ENCODE measurements around the gene RALGAPB. TPM values are rescaled to one million over a fixed set of nuclear protein-coding genes. Genes with fewer than 3 reads are reported as not detected.

The RALGAPB gene
- total RNA-seq, 3 donors from 2014 or later = 32.8 to 73.6 (median 58.0) TPM

DNA sequence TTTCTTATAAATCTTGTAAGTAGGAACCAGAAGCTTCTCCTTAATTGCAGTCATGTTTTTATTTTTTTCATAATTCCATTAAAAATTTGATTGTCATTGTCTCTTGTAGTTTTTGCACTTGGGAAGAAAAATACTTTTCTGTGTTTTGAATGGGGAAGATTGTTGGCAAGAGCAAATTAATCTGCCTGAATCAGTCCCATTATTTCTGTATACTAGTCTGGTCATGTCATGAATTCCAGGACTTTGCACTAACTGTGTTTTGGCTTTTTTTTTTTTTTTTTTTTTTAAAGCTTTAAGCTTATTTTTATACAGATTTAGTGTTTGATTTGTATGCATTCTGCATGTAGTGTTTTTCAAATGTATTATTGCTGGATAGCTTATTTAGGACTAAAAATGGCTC, 47.6 kb downstream of the RALGAPB start:
- no peaks in the 10 kb centered on the region for H3K36me3 ChIP-seq
- no peak overlapping the region for H3K4me3 ChIP-seq
- no peak for TF ChIP-seq POLR2AphosphoS5 (IDR thresholded peaks at IDR 0.05)
- TF ChIP-seq, protein P1, sequence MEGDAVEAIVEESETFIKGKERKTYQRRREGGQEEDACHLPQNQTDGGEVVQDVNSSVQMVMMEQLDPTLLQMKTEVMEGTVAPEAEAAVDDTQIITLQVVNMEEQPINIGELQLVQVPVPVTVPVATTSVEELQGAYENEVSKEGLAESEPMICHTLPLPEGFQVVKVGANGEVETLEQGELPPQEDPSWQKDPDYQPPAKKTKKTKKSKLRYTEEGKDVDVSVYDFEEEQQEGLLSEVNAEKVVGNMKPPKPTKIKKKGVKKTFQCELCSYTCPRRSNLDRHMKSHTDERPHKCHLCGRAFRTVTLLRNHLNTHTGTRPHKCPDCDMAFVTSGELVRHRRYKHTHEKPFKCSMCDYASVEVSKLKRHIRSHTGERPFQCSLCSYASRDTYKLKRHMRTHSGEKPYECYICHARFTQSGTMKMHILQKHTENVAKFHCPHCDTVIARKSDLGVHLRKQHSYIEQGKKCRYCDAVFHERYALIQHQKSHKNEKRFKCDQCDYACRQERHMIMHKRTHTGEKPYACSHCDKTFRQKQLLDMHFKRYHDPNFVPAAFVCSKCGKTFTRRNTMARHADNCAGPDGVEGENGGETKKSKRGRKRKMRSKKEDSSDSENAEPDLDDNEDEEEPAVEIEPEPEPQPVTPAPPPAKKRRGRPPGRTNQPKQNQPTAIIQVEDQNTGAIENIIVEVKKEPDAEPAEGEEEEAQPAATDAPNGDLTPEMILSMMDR (IDR thresholded peaks at IDR 0.05) = no peak
- no peaks in the 10 kb centered on the region for H3K9me3 ChIP-seq
- no peaks in the 10 kb centered on the region for H3K27me3 ChIP-seq
- H3K27ac ChIP-seq = no peak overlapping the region
- intact Hi-C loops (cut with DNase I; ENCODE audit: low total_unique reads) = no loop called here
- DNase-seq (ENCODE audit: low spot score in 2 of 2) = no peak
- no peaks in the 10 kb centered on the region for H3K4me1 ChIP-seq

DNA sequence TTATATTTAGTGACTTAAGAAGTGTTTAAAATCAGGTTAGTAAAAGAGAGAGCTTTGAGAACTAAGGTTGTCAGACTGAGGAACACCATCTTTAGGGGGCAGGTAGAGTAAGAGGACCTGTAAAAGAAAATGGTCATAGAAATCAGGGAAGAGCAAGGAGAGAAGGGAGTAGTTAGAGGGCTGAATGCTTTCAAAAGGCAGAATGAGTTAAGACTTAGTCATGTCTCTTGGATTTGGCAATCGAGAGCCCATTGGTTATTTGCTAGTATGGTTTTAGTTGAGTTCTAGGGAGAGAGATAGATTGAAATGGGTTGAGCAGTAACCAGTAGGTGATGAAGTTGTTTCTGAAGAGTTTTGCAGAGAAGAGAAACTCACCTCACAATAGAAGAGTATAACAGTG, 51.1 kb downstream of the RALGAPB start:
- H3K27ac ChIP-seq = no peak overlapping the region
- intact Hi-C loops (cut with DNase I; ENCODE audit: low total_unique reads) = no loop called here
- peaks cover 9% of the 10 kb centered on the region for H3K36me3 ChIP-seq
- no peaks in the 10 kb centered on the region for H3K9me3 ChIP-seq
- no peaks in the 10 kb centered on the region for H3K27me3 ChIP-seq
- H3K4me3 ChIP-seq = no peak overlapping the region
- TF ChIP-seq, protein P1 (IDR thresholded peaks at IDR 0.05) = no peak
- TF ChIP-seq POLR2A (IDR thresholded peaks at IDR 0.05) (no peak), POLR2AphosphoS5 (IDR thresholded peaks at IDR 0.05) (no peak)
- H3K4me1 ChIP-seq = no peaks in the 10 kb centered on the region
- DNase-seq (ENCODE audit: low spot score in 2 of 2) = no peak

DNA sequence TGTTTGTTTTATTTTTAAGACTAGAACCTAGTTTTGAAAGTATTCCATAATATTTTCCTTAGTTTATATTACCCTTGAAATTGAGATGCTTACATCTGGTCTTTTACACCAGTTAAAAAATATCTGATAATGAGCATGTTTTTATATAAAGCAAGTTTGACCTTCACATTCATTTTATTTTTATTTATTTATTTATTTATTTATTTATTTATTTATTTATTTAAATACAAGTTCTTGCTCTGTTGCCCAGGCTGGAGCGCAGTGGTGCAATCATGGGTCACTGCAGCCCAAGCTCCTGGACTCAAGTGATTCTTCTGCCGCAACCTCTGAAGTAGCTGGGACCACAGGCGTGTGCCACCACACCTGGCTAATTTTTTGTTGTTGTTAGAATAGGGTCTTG, 55.5 kb downstream of the RALGAPB start:
- TF ChIP-seq POLR2AphosphoS5 (IDR thresholded peaks at IDR 0.05) (no peak), POLR2A (IDR thresholded peaks at IDR 0.05) (no peak)
- TF ChIP-seq, protein P1 (IDR thresholded peaks at IDR 0.05) = no peak
- no peaks in the 10 kb centered on the region for H3K9me3 ChIP-seq
- no peaks in the 10 kb centered on the region for H3K4me1 ChIP-seq
- no peak overlapping the region for H3K4me3 ChIP-seq
- H3K36me3 ChIP-seq = peaks cover 9% of the 10 kb centered on the region
- no peak overlapping the region for H3K27ac ChIP-seq
- H3K27me3 ChIP-seq = no peaks in the 10 kb centered on the region
- DNase-seq (ENCODE audit: low spot score in 2 of 2) = no peak
- intact Hi-C loops (cut with DNase I; ENCODE audit: low total_unique reads) = no loop called here

DNA sequence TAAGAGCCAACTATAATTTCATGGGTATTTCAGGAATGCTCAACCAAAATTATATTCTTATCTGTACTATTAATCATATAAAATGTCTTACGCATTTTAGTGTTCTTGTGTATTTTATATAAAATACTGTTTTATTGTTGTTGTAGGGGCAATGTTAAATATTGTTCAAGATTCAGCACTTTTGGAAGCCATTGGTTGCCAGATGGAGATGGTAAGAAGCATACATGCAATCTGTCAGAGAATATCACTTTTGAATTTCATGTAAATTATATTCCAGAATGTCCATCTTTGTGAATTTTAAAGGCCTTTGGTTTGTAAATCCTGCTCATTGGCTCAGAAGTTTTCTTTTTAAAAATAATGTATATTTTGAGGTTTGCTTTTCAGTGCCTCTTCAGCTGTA, 58.4 kb downstream of the RALGAPB start:
- no peak for DNase-seq (ENCODE audit: low spot score in 2 of 2)
- H3K9me3 ChIP-seq = no peaks in the 10 kb centered on the region
- TF ChIP-seq, protein P1 (IDR thresholded peaks at IDR 0.05) = no peak
- TF ChIP-seq POLR2AphosphoS5 (IDR thresholded peaks at IDR 0.05) (no peak), POLR2A (IDR thresholded peaks at IDR 0.05) (no peak)
- H3K4me3 ChIP-seq = no peak overlapping the region
- H3K27me3 ChIP-seq = no peaks in the 10 kb centered on the region
- no peaks in the 10 kb centered on the region for H3K4me1 ChIP-seq
- peaks cover 9% of the 10 kb centered on the region for H3K36me3 ChIP-seq
- H3K27ac ChIP-seq = no peak overlapping the region
- intact Hi-C loops (cut with DNase I; ENCODE audit: low total_unique reads) = no loop called here

DNA sequence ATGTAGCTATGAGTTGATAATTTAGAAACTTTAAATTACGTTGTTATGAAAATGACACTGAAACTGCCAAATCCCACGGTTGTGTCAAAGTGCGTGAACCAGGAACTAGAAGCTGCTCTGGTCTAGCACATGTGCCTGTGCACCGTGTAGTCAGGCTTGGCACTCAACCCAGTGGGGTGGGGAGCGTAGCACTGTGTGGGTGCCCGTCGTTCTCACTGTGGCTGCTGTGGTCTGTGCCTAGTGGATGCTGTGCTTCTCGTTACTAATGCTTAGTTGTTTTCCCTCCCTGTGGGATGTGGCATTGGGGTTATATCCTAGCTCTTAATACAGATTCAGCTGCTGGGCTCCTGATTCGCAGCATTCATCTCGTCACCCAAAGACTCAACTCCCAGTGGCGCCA, 62.1 kb downstream of the RALGAPB start:
- Histone ChIP-seq H3K36me3 (no peaks in the 10 kb centered on the region), H3K4me1 (no peaks in the 10 kb centered on the region), H3K9me3 (no peaks in the 10 kb centered on the region), H3K27me3 (no peaks in the 10 kb centered on the region), H3K4me3 (no peak overlapping the region), H3K27ac (no peak overlapping the region)
- intact Hi-C loops (cut with DNase I; ENCODE audit: low total_unique reads) = no loop called here
- no peak for DNase-seq (ENCODE audit: low spot score in 2 of 2)
- TF ChIP-seq POLR2AphosphoS5 (IDR thresholded peaks at IDR 0.05) (no peak), POLR2A (IDR thresholded peaks at IDR 0.05) (no peak)
- TF ChIP-seq, protein P1 (IDR thresholded peaks at IDR 0.05) = no peak

Data from breast epithelium (tissue), 4 donors.